ENCODE measurements around the gene RFPL2.

RFPL2 gene

GRCh38 chr22:32204856-32205722 lies at the start of gene RFPL2:
RFPL2 (minus strand) TSS chr22:32205073; CDS start chr22:32202451, 2,622 bp downstream.
- FAIRE-seq: no peak

DNA sequence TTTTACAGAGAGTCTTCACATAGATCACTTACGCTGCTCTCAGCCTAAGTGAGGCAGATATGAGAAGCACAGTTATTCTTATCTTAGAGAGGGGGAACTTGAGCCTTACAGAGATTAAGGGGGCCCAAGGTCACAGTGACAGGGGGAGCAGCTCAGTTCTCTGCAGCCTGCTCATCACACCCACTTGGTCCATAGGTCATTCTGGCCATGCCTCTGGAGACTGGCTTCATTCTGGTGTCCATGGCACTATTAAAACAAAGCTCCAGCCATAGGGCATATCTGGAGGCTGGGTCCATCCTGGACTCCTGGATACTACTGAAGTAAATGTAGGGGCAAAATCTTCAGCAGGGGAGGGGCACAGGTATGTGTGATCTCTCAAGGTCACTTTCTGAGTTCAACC lies 44.4 kb upstream of the RFPL2 start:
- FAIRE-seq: no peak

GRCh38 chr22:32248276-32248675 lies 43.4 kb upstream of the RFPL2 start:
- no peak for FAIRE-seq

GRCh38 chr22:32246166-32246565 lies 41.3 kb upstream of the RFPL2 start:
- no peak for FAIRE-seq

GRCh38 chr22:32245042-32245441 lies 40.2 kb upstream of the RFPL2 start:
- no peak for FAIRE-seq

DNA sequence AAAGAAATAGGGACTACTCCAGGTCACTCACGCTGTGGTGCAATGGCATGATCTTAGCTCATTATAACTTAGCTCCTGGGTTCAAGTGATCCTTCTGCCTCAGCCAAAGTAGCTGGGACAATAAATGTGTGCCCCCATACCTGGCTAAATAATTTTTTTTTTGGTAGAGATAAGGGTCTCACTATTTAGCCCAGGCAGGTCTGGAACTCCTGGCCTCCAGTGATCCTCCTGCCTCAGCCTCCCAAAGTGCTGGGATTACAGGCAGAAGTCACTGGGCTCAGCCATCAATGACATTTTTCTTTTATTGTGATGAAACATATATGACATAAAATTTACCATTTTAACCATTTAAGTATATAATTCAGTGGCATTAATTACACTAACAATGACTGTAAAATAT lies 39.7 kb upstream of the RFPL2 start:
- FAIRE-seq: no peak

GRCh38 chr22:32240461-32240860 lies 35.6 kb upstream of the RFPL2 start:
- FAIRE-seq: no peak

DNA sequence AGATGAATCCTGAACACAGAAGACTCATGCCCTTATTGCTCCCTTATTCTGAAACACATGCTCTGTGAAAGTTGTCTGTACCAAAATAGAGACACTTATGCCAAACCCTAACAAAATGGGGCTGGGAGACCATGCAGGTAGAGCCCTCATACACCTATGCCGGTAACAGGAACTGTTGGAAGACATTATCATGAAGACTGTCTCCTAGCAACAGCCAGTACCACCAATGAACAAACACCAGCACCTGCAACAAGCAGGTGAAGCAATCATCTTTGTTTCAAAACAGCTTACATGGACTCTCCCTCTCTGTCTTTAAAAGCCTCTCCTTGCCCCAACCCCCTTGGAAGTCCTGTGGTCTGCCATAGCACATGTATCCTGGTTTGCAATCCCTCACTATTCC lies 33.0 kb upstream of the RFPL2 start:
- no peak for FAIRE-seq

GRCh38 chr22:32236970-32237369 lies 32.1 kb upstream of the RFPL2 start:
- no peak for FAIRE-seq

DNA sequence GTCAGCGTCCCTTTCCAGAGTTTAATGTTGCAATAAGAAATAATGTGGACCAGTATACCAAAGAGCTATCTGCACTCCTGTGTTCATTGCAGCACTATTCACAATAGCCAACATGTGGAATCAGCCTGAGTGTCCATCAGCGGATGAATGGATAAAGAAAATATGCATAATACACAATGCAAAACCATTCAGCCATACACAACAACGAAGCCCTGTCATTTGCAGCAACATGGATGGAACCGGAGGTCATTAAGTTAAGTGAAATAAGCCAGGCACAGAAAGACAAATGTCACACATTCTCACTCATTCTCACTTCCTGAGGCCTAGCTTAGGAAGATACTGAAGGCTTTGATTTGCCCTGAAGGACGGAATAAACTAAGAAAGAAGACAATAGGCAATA lies 28.2 kb upstream of the RFPL2 start:
- FAIRE-seq: no peak

GRCh38 chr22:32232191-32232830 lies 27.4 kb upstream of the RFPL2 start:
- no peak for FAIRE-seq

DNA sequence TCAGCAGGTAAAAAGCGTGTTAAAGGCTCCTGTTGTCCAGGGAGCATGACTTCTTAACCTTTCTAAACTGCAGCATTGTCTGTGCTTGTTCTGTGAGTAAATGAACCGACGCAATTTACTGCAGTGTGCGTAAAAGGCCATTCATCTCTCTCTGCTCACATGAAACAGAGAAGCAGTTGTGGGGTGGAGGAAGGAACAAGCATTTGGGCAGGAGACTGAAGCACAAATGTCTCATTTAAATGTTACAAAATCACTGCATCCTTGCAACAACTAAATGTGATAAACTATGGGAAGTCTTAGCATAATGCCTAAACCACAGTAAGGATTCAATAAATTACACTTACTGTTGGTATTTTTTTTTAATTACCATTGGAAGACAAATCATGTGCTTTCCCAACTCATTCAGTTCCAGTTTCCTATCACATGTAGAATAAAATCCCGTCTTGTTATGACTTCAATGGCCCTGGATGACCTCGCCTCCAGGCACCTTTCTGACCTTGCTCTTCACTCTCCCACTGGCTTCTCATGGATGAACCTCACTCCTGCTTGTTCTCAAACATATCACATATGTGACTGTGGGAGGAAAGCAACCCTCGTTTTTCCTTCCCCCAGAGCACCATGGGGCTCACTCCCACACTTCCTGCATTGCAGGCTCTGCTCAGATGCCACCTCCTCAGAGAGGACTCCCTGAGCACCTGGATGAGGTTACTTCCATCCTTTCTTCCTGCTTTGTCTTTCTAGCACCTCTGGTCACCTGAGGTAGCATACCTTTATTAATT lies 21.6 kb upstream of the RFPL2 start:
- FAIRE-seq: no peak

DNA sequence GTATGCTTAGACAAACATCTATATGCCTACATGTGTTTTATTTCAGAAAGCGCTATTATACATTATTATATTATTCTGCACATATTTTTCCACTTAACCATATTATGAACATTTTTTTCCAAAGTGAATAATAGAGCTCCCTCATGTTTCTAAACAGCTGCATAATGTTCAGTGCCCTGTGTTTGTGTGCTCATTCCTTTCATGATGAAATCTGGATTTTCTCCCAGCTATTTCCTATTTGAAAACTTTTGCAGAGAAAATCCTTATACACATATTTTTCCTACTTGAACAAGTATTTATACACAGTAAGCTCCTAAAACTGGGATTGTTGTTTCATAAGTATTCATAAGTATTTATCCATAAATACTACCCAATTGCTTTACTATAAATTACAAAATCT lies 18.1 kb upstream of the RFPL2 start:
- no peak for FAIRE-seq

GRCh38 chr22:32219026-32219425 lies 14.2 kb upstream of the RFPL2 start:
- FAIRE-seq: no peak

- no peak for FAIRE-seq
These were observed 13.6 kb upstream of the RFPL2 start for GRCh38 chr22:32218470-32218869.

DNA sequence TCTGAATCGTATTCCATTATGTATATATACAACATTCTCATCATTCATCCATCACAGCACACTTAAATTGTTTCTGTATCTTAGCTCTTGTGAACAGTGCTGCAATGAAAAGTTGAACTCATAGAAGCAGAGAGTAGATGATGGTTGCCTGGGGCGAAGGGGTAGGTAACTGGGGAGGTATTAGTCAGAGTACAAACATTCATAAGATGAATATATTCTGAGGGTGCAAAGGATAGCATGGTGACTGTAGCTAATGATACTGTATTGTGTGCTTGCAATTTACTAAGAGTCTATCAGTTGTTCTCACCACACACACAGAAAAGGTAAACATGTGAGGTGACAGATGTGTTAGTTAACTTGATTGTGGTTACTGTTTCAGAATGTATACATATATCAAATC lies 12.6 kb upstream of the RFPL2 start:
- FAIRE-seq: no peak

GRCh38 chr22:32216911-32217310 lies 12.0 kb upstream of the RFPL2 start:
- FAIRE-seq: no peak

GRCh38 chr22:32211011-32211410 lies 6.1 kb upstream of the RFPL2 start:
- FAIRE-seq: no peak

DNA sequence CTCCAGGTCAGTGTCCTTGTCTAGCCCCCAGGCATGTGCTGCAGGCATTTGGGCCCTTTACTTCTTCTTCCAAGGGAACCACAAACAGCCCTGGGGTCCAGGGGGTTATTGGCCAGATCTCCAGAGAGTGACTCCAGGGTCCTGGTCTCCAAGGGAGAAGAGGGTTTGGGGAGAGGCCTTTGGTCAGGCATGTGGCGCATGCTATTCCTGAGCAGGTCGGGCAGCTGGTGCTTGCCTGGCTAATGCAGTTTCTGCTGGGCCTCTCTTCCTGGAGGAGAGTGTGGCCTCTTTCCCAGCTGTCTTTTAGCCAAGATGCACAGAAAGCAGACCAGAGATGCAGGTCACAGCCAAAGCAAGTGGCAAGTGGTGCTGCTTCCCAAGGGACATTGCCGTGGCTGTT lies 3.8 kb upstream of the RFPL2 start:
- FAIRE-seq: no peak

DNA sequence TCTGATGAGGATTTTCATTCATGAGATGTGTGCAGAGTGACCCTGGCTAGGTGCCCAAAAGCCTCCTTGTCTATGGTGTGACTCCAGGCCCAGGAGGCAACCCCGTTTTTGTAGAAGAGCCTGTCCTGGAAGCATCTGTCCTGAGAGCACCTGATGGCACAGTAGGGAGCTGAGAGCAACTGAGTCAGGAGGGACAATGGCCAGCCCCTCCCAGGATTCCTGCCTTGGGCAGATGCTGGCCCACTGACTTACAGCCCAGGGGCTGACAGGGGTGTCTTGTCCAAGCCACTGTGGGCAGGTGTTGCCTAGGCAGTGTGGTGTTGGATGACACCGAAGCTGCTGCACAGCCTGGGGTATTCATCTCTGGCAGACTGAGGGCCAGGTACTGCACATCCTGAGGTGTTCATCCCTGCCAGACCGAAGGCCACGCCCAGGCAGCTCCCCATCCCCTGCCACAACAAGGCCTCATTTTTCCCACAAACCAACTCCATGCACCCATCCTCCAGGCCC lies 3.2 kb upstream of the RFPL2 start:
- FAIRE-seq: no peak

DNA sequence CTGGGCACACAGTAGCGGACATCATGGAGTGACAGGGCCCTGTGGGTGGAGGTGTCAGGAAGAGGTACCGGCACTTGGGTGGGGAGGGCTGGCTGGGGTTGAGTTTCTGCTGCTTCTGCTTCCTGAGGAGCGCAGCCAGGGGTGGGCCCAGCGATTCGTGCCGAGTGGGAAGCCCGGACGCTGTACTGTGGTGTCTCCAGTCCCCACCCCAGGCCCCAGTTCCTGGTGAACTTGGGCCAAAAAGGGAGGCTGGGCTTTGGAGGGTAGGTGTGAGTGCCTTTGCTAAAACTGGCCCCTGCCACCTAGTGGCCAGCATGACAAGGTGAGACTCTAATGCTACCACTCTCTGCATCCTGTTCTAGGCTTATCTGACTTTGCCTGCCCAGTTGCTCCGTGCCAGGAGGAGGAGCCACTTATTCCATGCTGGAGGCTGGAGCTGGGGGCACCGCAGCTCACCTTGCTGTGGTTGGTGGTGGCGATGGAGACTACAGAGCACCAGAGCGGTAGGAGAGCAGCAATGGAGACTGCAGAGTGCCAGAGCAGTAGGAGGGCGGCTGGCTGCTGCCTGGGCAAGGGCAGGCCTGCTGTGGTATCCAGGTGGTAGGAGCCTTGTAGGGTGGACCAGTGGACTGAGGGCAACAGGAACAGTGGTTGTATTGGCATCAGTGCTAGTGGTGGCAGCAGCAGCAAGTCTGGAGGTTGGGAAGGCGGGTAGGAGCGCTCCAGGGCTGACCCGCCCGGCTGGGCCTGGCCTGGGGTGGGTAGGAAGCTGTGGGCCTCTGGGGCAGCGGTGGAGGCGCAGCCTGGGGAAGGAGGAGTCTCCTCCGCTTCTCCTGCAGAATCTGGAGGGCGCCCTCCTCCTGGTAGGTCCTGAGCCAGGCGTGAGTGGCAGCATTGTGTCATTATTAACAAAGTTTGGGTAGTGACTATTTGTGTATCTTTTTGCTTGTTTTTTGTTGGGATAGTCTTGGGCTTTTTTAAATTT lies 2.2 kb upstream of the RFPL2 start:
- FAIRE-seq: no peak
